ENCODE measurements around the gene CDH3. TPM values are rescaled to one million over a fixed set of nuclear protein-coding genes. Genes with fewer than 3 reads are reported as not detected.

CDH3 gene
- total and polyA plus RNA-seq, 2 of the 8 experiments (the other 6 are each of a cell fraction or from before 2014, with no cell fraction given): 146 to 171 TPM

- no peak for TF ChIP-seq POLR2AphosphoS5 (IDR thresholded peaks at IDR 0.05; ENCODE audit: low read depth, low read length)
- no peak for TF ChIP-seq CREB1 (IDR thresholded peaks at IDR 0.05)
These were observed 104.3 kb downstream of the CDH3 start (continued) for GRCh38 chr16:68749432-68749831.

Small RNAs within 50 kb of the gene (small RNA-seq; reads per million reads assigned to genes)
- gene HSPE1P5 (ENCODE audit: insufficient read depth): not detected
- not detected for gene RF01233 (ENCODE audit: insufficient read depth)
- not detected for gene RNA5SP429 (ENCODE audit: insufficient read depth)

Other genes starting within 250 kb of the CDH3 start
- gene SMPD3, start 196.8 kb upstream of the CDH3 start, total RNA-seq (2021; fragmentation: NEBNext Ultra II Directional; extraction: Animal tissue kit (Norgen Biotek cat#: 25700)): 1.1 and 1.3 TPM in 2 replicates
- 0.39 and 0.55 TPM in 2 replicates for gene SMPD3, start 196.8 kb upstream of the CDH3 start, polyA plus RNA-seq (2011; rRNA removed)
- 15.9 and 19.1 TPM in 2 replicates for gene ZFP90, start 106.0 kb upstream of the CDH3 start, total RNA-seq (2021; fragmentation: NEBNext Ultra II Directional; extraction: Animal tissue kit (Norgen Biotek cat#: 25700))
- 9.2 and 10.3 TPM in 2 replicates for gene ZFP90, start 106.0 kb upstream of the CDH3 start, polyA plus RNA-seq (2011; rRNA removed)
- gene CDH1, start 92.0 kb downstream of the CDH3 start, total RNA-seq (2021; fragmentation: NEBNext Ultra II Directional; extraction: Animal tissue kit (Norgen Biotek cat#: 25700)): 265 and 319 TPM in 2 replicates
- gene CDH1, start 92.0 kb downstream of the CDH3 start, polyA plus RNA-seq (2011; rRNA removed): 119 and 133 TPM in 2 replicates
- 15.8 and 19.5 TPM in 2 replicates for gene TANGO6, start 198.2 kb downstream of the CDH3 start, total RNA-seq (2021; fragmentation: NEBNext Ultra II Directional; extraction: Animal tissue kit (Norgen Biotek cat#: 25700))
- 5.0 and 6.7 TPM in 2 replicates for gene TANGO6, start 198.2 kb downstream of the CDH3 start, polyA plus RNA-seq (2011; rRNA removed)